HepG2 (cell line): ENCODE measurements around the gene TBCB. TPM values are rescaled to one million over a fixed set of nuclear protein-coding genes. Genes with fewer than 3 reads are reported as not detected.
A peak's percentile ranks its signal among the peaks of the same experiment; 100 is the strongest.

ENCODE experiments used
- ELF4 ChIP-seq: sonication (generic); formaldehyde crosslinking; IDR thresholded peaks from 2 replicates; pipeline ENCODE4 v1.5.0; 2020; ENCODE audit warnings: missing genetic modification reagents, mild to moderate bottlenecking, moderate library complexity, borderline replicate concordance
- FOXA1 ChIP-seq, 2 experiments: fragments of 450-650 bp in 1 of 2; sonication (generic) in 1 of 2; formaldehyde crosslinking in 1 of 2; IDR thresholded peaks; 2 replicates each; pipeline versions ENCODE4 v1.4.0 to v1.6.1; 2016 to 2020; ENCODE audit warnings: missing genetic modification reagents in 1 of 2
- HDAC2 ChIP-seq: sonication (generic); formaldehyde crosslinking; IDR thresholded peaks from 2 replicates; pipeline ENCODE4 v1.4.0; 2020; ENCODE audit warnings: missing genetic modification reagents
- KDM3A ChIP-seq: IDR thresholded peaks from 2 replicates; pipeline ENCODE4 v1.6.1; 2018; ENCODE audit warnings: low read depth, missing compliant biosample characterization
- KDM6A ChIP-seq: IDR thresholded peaks from 2 replicates; pipeline ENCODE4 v1.6.1; 2016; ENCODE audit warnings: low read depth
- KMT2A ChIP-seq: sonication (generic); formaldehyde crosslinking; IDR thresholded peaks from 2 replicates; pipeline ENCODE4 v1.4.0; 2020; ENCODE audit warnings: missing genetic modification reagents
- MAFG ChIP-seq: sonication (generic); formaldehyde crosslinking; IDR thresholded peaks from 2 replicates; pipeline ENCODE4 v1.5.1; 2020; ENCODE audit warnings: mild to moderate bottlenecking, missing genetic modification reagents
- PHF21A ChIP-seq: sonication (generic); formaldehyde crosslinking; IDR thresholded peaks from 2 replicates; pipeline ENCODE4 v1.5.0; 2020; ENCODE audit warnings: mild to moderate bottlenecking, missing genetic modification reagents
- PTBP1 ChIP-seq: fragments of 200-400 bp; formaldehyde crosslinking; IDR thresholded peaks from 2 replicates; pipeline ENCODE4 v1.6.1; 2018; ENCODE audit warnings: low read length, low read depth; ENCODE audit not compliant: poor library complexity, severe bottlenecking
- SALL2 ChIP-seq: sonication (generic); formaldehyde crosslinking; IDR thresholded peaks from 2 replicates; pipeline ENCODE4 v1.8.1; 2023; ENCODE audit warnings: mild to moderate bottlenecking, missing genetic modification reagents, inconsistent platforms
- TGIF2 ChIP-seq: IDR thresholded peaks from 2 replicates; pipeline ENCODE4 v1.6.1; 2016; ENCODE audit warnings: control low read depth, missing compliant biosample characterization
- ZNF12 ChIP-seq: sonication (generic); formaldehyde crosslinking; IDR thresholded peaks from 2 replicates; pipeline ENCODE4 v1.5.0; 2020; ENCODE audit warnings: missing genetic modification reagents
- ZNF230 ChIP-seq: sonication (generic); formaldehyde crosslinking; IDR thresholded peaks from 2 replicates; pipeline ENCODE4 v1.4.0; 2020; ENCODE audit warnings: mild to moderate bottlenecking, missing genetic modification reagents
- ZNF292 ChIP-seq: sonication (generic); formaldehyde crosslinking; IDR thresholded peaks from 2 replicates; pipeline ENCODE4 v1.8.1; 2022; ENCODE audit warnings: mild to moderate bottlenecking, low read depth, missing genetic modification reagents, borderline replicate concordance
- ZNF337 ChIP-seq: sonication (generic); formaldehyde crosslinking; IDR thresholded peaks from 2 replicates; pipeline ENCODE4 v1.5.1; 2020; ENCODE audit warnings: missing genetic modification reagents, low read depth, mild to moderate bottlenecking, borderline replicate concordance
- ZNF841 ChIP-seq: sonication (generic); formaldehyde crosslinking; IDR thresholded peaks from 2 replicates; pipeline ENCODE4 v1.8.1; 2023; ENCODE audit warnings: missing genetic modification reagents, borderline replicate concordance
- polyA plus RNA-seq, 8 experiments: library from polyadenylated mRNA; depleted of rRNA in 3 of 8; stranded (reverse) in 7 of 8; unstranded in 1 of 8; fragments of >200 nt; fragmentation: Illumina TruSeq in 4 of 8; extraction: Trizol in 4 of 8; gene quantifications; 2 replicates each; pipeline versions ENCODE4 v1.2.1 to v1.2.3, GENCODE V29; 2011 to 2016; ENCODE audit warnings: low read depth in 4 of 8, missing spikeins in 1 of 8, mixed read lengths in 1 of 8; ENCODE audit not compliant: insufficient read depth in 1 of 8
- total RNA-seq, 5 experiments: library from RNA; depleted of rRNA; stranded (reverse); fragments of >200 nt; fragmentation: Illumina TruSeq; extraction: Trizol; gene quantifications; 2 replicates each; pipeline ENCODE4 v1.2.3, GENCODE V29; 2016; ENCODE audit warnings: low read depth in 1 of 5
- TF ChIP-seq, protein P1 (sequence below): sonication (generic); formaldehyde crosslinking; IDR thresholded peaks from 2 replicates; pipeline ENCODE4 v1.9.0; 2021; ENCODE audit warnings: missing genetic modification reagents, mild to moderate bottlenecking, borderline replicate concordance
- TF ChIP-seq, protein P2 (sequence below): sonication (generic); formaldehyde crosslinking; IDR thresholded peaks from 2 replicates; pipeline ENCODE4 v1.9.0; 2021; ENCODE audit warnings: missing genetic modification reagents, borderline replicate concordance
- TF ChIP-seq, protein P3 (sequence below): sonication (generic); formaldehyde crosslinking; IDR thresholded peaks from 2 replicates; pipeline ENCODE4 v1.5.1; 2020; ENCODE audit warnings: mild to moderate bottlenecking, missing genetic modification reagents, moderate library complexity

The TBCB gene
- total and polyA plus RNA-seq, 2 of the 13 experiments (the other 11 are each of a cell fraction or from before 2014, with no cell fraction given) = 271 to 276 TPM

DNA sequence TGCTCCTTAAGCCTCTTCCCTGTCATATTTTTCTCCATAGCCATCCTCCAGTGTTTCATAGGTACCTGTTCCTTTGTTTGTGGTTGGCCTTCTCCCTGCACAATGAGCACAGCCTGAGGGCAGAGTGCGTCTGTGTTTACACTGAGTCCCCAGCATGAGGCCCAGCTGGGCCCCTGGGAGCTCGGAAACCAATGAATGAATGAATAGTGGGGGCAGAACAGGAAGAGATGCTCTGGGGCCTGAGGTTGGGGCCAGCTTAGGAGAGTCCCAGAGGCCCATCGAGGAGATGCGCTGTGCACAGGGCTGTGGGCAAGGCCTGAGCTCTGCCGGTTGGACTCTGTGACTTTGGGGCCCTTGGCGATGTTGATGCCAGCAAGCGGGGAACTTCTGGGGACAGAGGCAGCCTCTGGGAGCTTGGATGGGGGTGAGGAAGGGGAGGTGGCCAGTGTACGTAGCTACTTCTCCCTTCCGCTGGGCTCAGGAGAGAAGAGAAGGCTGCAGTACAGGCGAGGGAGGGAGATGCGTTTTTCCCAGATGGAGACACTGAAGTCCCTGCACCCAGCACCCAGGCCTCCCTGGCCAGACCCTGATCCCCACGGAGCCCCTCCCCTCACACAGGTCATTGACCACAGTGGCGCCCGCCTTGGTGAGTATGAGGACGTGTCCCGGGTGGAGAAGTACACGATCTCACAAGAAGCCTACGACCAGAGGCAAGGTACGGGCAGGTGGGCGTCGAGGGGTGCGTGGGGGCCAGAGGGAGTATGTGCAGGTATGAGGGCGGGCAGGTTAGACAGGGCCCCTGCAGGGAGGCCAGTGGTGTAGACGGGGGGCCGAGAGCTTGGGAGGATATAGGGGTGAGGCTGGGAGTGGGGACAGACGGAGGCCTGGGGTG is 5.1 kb downstream of the TBCB start (continued):
- TF ChIP-seq KDM6A (CRISPR knock-in tag) (peak; percentile 99), ZNF12 (CRISPR knock-in tag) (peak; percentile 56; the same call in 1 of the 2 replicates), ZNF841 (no peak), ZNF292 (CRISPR knock-in tag) (peak; percentile 69; the same call in 1 of the 2 replicates), KMT2A (CRISPR knock-in tag) (peak; percentile 66; the same call in 1 of the 2 replicates), MAFG (CRISPR knock-in tag) (no peak), TGIF2 (peak; percentile 92), ZNF337 (CRISPR knock-in tag) (no peak), ZNF230 (CRISPR knock-in tag) (peak; percentile 54; the same call in 1 of the 2 replicates), KDM3A (peak; percentile 59; the same call in 1 of the 2 replicates), HDAC2 (CRISPR knock-in tag) (peak; percentile 89), PTBP1 (no peak), FOXA1 (IDR thresholded peaks at IDR 0.05) (peak; percentile 34; the same call in 1 of the 2 replicates), FOXA1 (CRISPR knock-in tag; IDR thresholded peaks at IDR 0.05) (peak; percentile 98), PHF21A (CRISPR knock-in tag) (peak; percentile 98), ELF4 (CRISPR knock-in tag) (peak; percentile 62; the same call in 1 of the 2 replicates), SALL2 (CRISPR knock-in tag) (no peak)
- TF ChIP-seq, protein P1, sequence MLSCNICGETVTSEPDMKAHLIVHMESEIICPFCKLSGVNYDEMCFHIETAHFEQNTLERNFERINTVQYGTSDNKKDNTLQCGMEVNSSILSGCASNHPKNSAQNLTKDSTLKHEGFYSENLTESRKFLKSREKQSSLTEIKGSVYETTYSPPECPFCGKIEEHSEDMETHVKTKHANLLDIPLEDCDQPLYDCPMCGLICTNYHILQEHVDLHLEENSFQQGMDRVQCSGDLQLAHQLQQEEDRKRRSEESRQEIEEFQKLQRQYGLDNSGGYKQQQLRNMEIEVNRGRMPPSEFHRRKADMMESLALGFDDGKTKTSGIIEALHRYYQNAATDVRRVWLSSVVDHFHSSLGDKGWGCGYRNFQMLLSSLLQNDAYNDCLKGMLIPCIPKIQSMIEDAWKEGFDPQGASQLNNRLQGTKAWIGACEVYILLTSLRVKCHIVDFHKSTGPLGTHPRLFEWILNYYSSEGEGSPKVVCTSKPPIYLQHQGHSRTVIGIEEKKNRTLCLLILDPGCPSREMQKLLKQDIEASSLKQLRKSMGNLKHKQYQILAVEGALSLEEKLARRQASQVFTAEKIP (CRISPR knock-in tag) = no peak
- TF ChIP-seq, protein P2, sequence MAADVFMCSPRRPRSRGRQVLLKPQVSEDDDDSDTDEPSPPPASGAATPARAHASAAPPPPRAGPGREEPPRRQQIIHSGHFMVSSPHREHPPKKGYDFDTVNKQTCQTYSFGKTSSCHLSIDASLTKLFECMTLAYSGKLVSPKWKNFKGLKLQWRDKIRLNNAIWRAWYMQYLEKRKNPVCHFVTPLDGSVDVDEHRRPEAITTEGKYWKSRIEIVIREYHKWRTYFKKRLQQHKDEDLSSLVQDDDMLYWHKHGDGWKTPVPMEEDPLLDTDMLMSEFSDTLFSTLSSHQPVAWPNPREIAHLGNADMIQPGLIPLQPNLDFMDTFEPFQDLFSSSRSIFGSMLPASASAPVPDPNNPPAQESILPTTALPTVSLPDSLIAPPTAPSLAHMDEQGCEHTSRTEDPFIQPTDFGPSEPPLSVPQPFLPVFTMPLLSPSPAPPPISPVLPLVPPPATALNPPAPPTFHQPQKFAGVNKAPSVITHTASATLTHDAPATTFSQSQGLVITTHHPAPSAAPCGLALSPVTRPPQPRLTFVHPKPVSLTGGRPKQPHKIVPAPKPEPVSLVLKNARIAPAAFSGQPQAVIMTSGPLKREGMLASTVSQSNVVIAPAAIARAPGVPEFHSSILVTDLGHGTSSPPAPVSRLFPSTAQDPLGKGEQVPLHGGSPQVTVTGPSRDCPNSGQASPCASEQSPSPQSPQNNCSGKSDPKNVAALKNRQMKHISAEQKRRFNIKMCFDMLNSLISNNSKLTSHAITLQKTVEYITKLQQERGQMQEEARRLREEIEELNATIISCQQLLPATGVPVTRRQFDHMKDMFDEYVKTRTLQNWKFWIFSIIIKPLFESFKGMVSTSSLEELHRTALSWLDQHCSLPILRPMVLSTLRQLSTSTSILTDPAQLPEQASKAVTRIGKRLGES (CRISPR knock-in tag) = no peak
- TF ChIP-seq, protein P3, sequence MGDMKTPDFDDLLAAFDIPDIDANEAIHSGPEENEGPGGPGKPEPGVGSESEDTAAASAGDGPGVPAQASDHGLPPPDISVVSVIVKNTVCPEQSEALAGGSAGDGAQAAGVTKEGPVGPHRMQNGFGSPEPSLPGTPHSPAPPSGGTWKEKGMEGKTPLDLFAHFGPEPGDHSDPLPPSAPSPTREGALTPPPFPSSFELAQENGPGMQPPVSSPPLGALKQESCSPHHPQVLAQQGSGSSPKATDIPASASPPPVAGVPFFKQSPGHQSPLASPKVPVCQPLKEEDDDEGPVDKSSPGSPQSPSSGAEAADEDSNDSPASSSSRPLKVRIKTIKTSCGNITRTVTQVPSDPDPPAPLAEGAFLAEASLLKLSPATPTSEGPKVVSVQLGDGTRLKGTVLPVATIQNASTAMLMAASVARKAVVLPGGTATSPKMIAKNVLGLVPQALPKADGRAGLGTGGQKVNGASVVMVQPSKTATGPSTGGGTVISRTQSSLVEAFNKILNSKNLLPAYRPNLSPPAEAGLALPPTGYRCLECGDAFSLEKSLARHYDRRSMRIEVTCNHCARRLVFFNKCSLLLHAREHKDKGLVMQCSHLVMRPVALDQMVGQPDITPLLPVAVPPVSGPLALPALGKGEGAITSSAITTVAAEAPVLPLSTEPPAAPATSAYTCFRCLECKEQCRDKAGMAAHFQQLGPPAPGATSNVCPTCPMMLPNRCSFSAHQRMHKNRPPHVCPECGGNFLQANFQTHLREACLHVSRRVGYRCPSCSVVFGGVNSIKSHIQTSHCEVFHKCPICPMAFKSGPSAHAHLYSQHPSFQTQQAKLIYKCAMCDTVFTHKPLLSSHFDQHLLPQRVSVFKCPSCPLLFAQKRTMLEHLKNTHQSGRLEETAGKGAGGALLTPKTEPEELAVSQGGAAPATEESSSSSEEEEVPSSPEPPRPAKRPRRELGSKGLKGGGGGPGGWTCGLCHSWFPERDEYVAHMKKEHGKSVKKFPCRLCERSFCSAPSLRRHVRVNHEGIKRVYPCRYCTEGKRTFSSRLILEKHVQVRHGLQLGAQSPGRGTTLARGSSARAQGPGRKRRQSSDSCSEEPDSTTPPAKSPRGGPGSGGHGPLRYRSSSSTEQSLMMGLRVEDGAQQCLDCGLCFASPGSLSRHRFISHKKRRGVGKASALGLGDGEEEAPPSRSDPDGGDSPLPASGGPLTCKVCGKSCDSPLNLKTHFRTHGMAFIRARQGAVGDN (CRISPR knock-in tag) = peak; percentile 97
